PC-3 (cell line): ENCODE results near the gene LYZ. TPM values are rescaled to one million over a fixed set of nuclear protein-coding genes. Genes with fewer than 3 reads are reported as not detected.

Experiments used
- ATAC-seq: fragments of 200-7000 bp; cut with Tn5 transposase; 2 replicates; pipeline ENCODE4 v1.9.1; 2020; ENCODE audit warnings: mild to moderate bottlenecking, moderate library complexity
- BruUV-seq: library from RNA; stranded (reverse); fragments of 400-500 nt; replicated peaks from 2 replicates; lab custom pipeline; 2021; lab: Mats Ljungman, UMichigan
- CTCF ChIA-PET: fragments of 300-600 bp; sonication (Branson Sonifier 250); formaldehyde crosslinking; loops from one replicate; lab custom pipeline; 2022; ENCODE audit warnings: antibody characterized with exemption; lab: Charles Lee
- POLR2A ChIA-PET: fragments of 300-600 bp; sonication (Branson Sonifier 250); formaldehyde crosslinking; loops from one replicate; lab custom pipeline; 2022; ENCODE audit warnings: antibody characterized with exemption; ENCODE audit not compliant: unreplicated experiment; lab: Charles Lee
- DNase-seq: peaks from one replicate; pipeline ENCODE4 v3.0.0-alpha.2; 2015
- H2AFZ ChIP-seq: fragments of 300-600 bp; sonication (generic); 2 replicates; pipeline ENCODE4 v1.6.0; 2016; ENCODE audit warnings: antibody characterized with exemption, low read length
- H3F3A ChIP-seq: fragments of 300-600 bp; sonication (generic); one replicate; pipeline ENCODE4 v1.6.0; 2017; ENCODE audit warnings: antibody characterized with exemption, low read length, control low read depth, mild to moderate bottlenecking; ENCODE audit not compliant: unreplicated experiment
- H3K27ac ChIP-seq: fragments of 300-600 bp; sonication (generic); 2 replicates; pipeline ENCODE4 v1.5.1; 2016; ENCODE audit warnings: mild to moderate bottlenecking, low read length
- H3K27me3 ChIP-seq: fragments of 300-600 bp; sonication (generic); 2 replicates; pipeline ENCODE4 v1.6.1; 2016; ENCODE audit warnings: low read length, mixed read lengths
- H3K36me3 ChIP-seq: fragments of 300-600 bp; sonication (generic); 2 replicates; pipeline ENCODE4 v1.6.1; 2016; ENCODE audit warnings: low read depth, mixed run types, low read length, mixed read lengths
- H3K4me1 ChIP-seq: fragments of 300-600 bp; sonication (generic); 2 replicates; pipeline ENCODE4 v1.5.1; 2016; ENCODE audit warnings: low read length; ENCODE audit not compliant: insufficient read depth
- H3K4me2 ChIP-seq: fragments of 300-600 bp; sonication (generic); 2 replicates; pipeline ENCODE4 v1.6.0; 2016; ENCODE audit warnings: low read length
- H3K4me3 ChIP-seq: fragments of 300-600 bp; sonication (generic); 2 replicates; pipeline ENCODE4 v1.5.1; 2016; ENCODE audit warnings: mild to moderate bottlenecking, low read length, mixed read lengths
- H3K79me2 ChIP-seq: fragments of 300-600 bp; sonication (generic); 2 replicates; pipeline ENCODE4 v1.6.1; 2017; ENCODE audit warnings: low read length, mixed read lengths
- H3K9ac ChIP-seq: fragments of 300-600 bp; sonication (generic); 2 replicates; pipeline ENCODE4 v1.6.0; 2016; ENCODE audit warnings: mild to moderate bottlenecking, low read length
- H3K9me2 ChIP-seq: fragments of 300-600 bp; sonication (generic); replicated peaks from 2 replicates; pipeline ENCODE4 v1.6.1; 2016; ENCODE audit warnings: mixed run types, low read length, mixed read lengths
- H3K9me3 ChIP-seq: fragments of 300-600 bp; sonication (generic); 2 replicates; pipeline ENCODE4 v1.6.1; 2016; ENCODE audit warnings: low read length, mixed read lengths
- H4K20me1 ChIP-seq: fragments of 300-600 bp; sonication (generic); 2 replicates; pipeline ENCODE4 v1.6.1; 2016; ENCODE audit warnings: low read length, mixed read lengths
- CTCF ChIP-seq: fragments of 300-600 bp; sonication (generic); conservative IDR thresholded peaks from 2 replicates; pipeline ENCODE4 v1.5.1; 2017; ENCODE audit warnings: antibody characterized with exemption, low read depth, mild to moderate bottlenecking, low read length
- EZH2 ChIP-seq: fragments of 300-600 bp; sonication (generic); IDR thresholded peaks from one replicate; pipeline ENCODE4 v1.6.1; 2017; ENCODE audit warnings: antibody characterized with exemption, mild to moderate bottlenecking, low read length; ENCODE audit not compliant: unreplicated experiment
- EZH2phosphoT487 ChIP-seq: fragments of 300-600 bp; sonication (generic); IDR thresholded peaks from 2 replicates; pipeline ENCODE4 v1.6.1; 2018; ENCODE audit warnings: mild to moderate bottlenecking, antibody characterized with exemption, low read length, borderline replicate concordance
- intact Hi-C: fragments of 100-400 bp; cut with micrococcal nuclease; formaldehyde crosslinking; loops from 2 replicates; pipeline ENCODE4 v1.9.0; 2023
- total RNA-seq: library from RNA; depleted of rRNA; stranded (reverse); fragments of >200 nt; gene quantifications from 2 replicates; pipeline ENCODE4 v1.2.3, GENCODE V29; 2014

LYZ gene
- total RNA-seq, 1 experiment from 2014 or later, result not detected

DNA sequence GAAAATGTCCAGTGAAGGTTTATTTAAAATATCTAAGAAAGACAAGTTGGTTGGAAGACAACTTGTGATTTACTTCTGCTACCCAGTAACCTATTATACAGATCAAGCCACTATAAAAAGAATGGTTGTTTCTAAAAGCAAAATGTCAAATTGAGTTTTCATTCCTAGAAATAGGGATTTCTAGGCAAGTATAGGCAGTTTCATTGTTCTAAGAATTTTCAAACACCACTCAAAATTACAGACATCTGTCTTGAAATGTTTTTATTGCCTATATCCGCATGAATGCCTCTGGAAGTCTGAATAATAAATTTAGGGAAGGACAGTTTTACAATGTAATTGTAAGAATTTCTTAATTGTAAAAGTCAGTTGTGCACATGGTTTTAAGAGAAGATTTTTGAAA is 20.0 kb downstream of the LYZ start:
- POLR2A ChIA-PET, result no interaction called here

DNA sequence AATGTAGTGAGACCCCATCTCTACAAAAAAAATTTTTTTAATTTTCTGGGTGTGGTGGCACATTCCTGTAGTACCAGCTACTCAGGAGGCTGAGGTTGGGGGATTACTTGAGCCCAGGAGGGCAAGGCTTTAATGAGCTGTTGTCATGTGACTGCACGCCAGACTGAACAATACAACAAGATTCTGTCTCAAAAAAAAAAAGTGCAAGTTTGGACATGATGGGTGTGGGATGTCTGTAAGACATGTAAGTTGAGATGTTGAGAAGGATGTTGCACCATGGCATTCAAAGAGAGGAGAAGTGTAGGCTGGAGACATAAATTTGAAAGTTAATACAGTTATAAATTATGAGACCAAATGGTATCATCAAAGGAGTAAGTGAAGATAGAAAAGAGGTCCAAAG is 34.9 kb downstream of the LYZ start:
- no peaks in the 10 kb centered on the region for H3K79me2 ChIP-seq
- H3K9me2 ChIP-seq, result no peaks in the 10 kb centered on the region
- no TSS peak for BruUV-seq
- H4K20me1 ChIP-seq, result no peaks in the 10 kb centered on the region
- 0 out of 2 replicates have a peak, but pooled peaks cover 7% of the 10 kb centered on the region for H3K4me1 ChIP-seq
- H3K9me3 ChIP-seq, result no peaks in the 10 kb centered on the region
- peaks cover 12% of the 10 kb centered on the region; the same call in 1 of the 2 replicates for H3K36me3 ChIP-seq
- no peak overlapping the region for H3K27ac ChIP-seq
- ChIA-PET POLR2A (no interaction called here), CTCF (no interaction called here)
- H3K27me3 ChIP-seq, result no peaks in the 10 kb centered on the region
- intact Hi-C loops, result no loop called here
- H3F3A ChIP-seq, result no peaks in the 10 kb centered on the region
- no peak overlapping the region for H3K9ac ChIP-seq
- H2AFZ ChIP-seq, result no peak overlapping the region
- no peak for ATAC-seq
- H3K4me2 ChIP-seq, result no peak overlapping the region
- DNase-seq, result no peak
- TF ChIP-seq EZH2 (no peak), CTCF (no peak), EZH2phosphoT487 (no peak)
- no peak overlapping the region for H3K4me3 ChIP-seq

More for the DNA sequence above, 20.0 kb downstream of the LYZ start:
- BruUV-seq, result no TSS peak
- Histone ChIP-seq H3K4me2 (no peak overlapping the region), H3K79me2 (0 out of 2 replicates have a peak, but pooled peaks cover 3% of the 10 kb centered on the region), H3K27me3 (no peaks in the 10 kb centered on the region), H4K20me1 (no peaks in the 10 kb centered on the region), H2AFZ (no peak overlapping the region), H3K4me1 (no peaks in the 10 kb centered on the region), H3F3A (no peaks in the 10 kb centered on the region), H3K9ac (no peak overlapping the region), H3K36me3 (peaks cover 43% of the 10 kb centered on the region), H3K4me3 (no peak overlapping the region), H3K9me3 (no peaks in the 10 kb centered on the region), H3K9me2 (no peaks in the 10 kb centered on the region), H3K27ac (no peak overlapping the region)
- intact Hi-C loops, result no loop called here
- no peak for ATAC-seq
- CTCF ChIA-PET, result interaction anchor here (0.6 kb wide), 1 partner anchor 186 kb away, joined by 3 read pairs; no protein-coding TSS in a partner anchor
- TF ChIP-seq CTCF (no peak), EZH2phosphoT487 (no peak), EZH2 (no peak)
- no peak for DNase-seq

- no peak overlapping the region for H3K9ac ChIP-seq
- peak; percentile 22 for DNase-seq
- intact Hi-C loops, result no loop called here
- no TSS peak for BruUV-seq
- no peak overlapping the region for H2AFZ ChIP-seq
- H3K4me3 ChIP-seq, result no peak overlapping the region
- H3K27me3 ChIP-seq, result no peaks in the 10 kb centered on the region
- no peak overlapping the region for H3K4me2 ChIP-seq
- H3F3A ChIP-seq, result no peaks in the 10 kb centered on the region
- no peaks in the 10 kb centered on the region for H3K79me2 ChIP-seq
- no peaks in the 10 kb centered on the region for H3K9me3 ChIP-seq
- H3K27ac ChIP-seq, result no peak overlapping the region
- peak; percentile 53 for ATAC-seq
- no peaks in the 10 kb centered on the region for H4K20me1 ChIP-seq
- peaks cover 9% of the 10 kb centered on the region; the same call in 1 of the 2 replicates for H3K36me3 ChIP-seq
- H3K4me1 ChIP-seq, result 0 out of 2 replicates have a peak, but pooled peaks cover 7% of the 10 kb centered on the region
- CTCF ChIA-PET, result no interaction called here
- no peak for TF ChIP-seq CTCF
- TF ChIP-seq EZH2phosphoT487, result no peak
- TF ChIP-seq EZH2, result no peak
- POLR2A ChIA-PET, result interaction anchor here (0.7 kb wide), 1 partner anchor 119 kb away, joined by 6 read pairs; no protein-coding TSS in a partner anchor
- no peaks in the 10 kb centered on the region for H3K9me2 ChIP-seq
Measured at GRCh38 chr12:69385038-69385437, 36.9 kb downstream of the LYZ start.
